IPS DF 4.7 (cell line): ENCODE results near the gene SMYD3.

ENCODE experiments used
- DNase-seq: peaks from one replicate; pipeline ENCODE4 v3.0.0-alpha.2; 2013; ENCODE audit warnings: low spot score; ENCODE audit errors: extremely low read depth

Gene SMYD3

DNA sequence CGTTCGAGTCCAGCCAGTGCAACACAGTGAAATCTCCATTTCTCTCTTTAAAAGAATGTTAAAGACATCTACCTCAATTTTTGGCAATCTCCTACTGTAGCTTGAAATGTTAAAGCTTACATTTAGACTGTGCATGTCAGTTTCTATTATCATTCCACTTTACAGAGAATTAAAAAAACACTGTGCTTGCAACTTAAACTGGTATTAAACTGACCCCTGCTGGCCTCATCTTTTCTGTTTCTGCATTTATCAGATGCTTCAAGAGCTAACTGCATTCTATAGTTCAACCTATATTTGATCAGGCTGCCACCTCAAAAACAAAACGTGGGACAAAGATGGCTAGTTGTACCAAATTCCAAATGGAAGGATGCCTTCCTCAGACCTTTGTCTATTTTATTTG is 226.5 kb downstream of the SMYD3 start:
- DNase-seq = no peak

GRCh38 chr1:246279402-246279801 is 227.7 kb downstream of the SMYD3 start:
- no peak for DNase-seq

GRCh38 chr1:246278371-246278770 is 228.7 kb downstream of the SMYD3 start:
- DNase-seq = no peak

- no peak for DNase-seq
These were observed 232.0 kb downstream of the SMYD3 start for GRCh38 chr1:246275036-246275435.

GRCh38 chr1:246274186-246274585 is 232.9 kb downstream of the SMYD3 start:
- no peak for DNase-seq

- no peak for DNase-seq
These were observed 235.6 kb downstream of the SMYD3 start for GRCh38 chr1:246271516-246271915.

GRCh38 chr1:246270236-246270635 is 236.8 kb downstream of the SMYD3 start:
- DNase-seq = no peak

DNA sequence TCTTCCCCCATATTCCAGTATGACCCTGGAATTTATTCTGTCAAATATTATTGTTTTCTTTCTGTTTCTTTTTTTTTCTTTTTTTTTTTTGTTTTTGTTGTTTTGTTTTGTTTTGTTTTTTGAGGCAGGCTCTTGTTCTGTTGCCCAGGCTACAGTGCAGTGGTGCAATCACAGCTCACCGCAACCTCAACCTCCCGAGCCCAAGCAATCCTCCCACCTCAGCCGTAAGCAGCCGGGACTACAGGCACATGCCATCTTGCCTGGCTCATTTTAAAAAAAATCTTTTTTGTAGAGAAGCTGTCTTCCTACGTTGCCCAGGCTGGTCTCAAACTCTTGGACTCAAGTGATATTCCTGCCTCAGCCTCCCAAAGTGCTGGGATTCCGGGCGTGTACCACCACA is 237.6 kb downstream of the SMYD3 start:
- DNase-seq = no peak

DNA sequence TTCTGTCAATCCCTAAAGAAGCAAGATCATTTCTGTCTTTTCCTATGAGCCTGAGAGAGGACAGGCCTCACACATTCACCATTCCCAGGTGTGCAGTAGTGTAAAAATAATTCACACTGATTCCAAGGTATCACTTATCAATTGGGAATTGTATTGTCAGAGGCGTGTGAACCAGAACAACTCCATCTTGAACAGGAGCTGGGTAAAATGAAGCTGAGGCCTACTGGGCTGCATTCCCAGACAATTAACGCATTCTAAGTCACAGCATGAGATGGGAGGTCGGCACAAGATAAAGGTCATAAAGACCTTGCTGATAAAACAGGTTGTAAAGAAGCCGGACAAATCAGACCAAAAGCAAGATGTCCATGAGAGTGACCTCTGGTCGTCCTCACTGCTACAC is 239.2 kb downstream of the SMYD3 start:
- no peak for DNase-seq

DNA sequence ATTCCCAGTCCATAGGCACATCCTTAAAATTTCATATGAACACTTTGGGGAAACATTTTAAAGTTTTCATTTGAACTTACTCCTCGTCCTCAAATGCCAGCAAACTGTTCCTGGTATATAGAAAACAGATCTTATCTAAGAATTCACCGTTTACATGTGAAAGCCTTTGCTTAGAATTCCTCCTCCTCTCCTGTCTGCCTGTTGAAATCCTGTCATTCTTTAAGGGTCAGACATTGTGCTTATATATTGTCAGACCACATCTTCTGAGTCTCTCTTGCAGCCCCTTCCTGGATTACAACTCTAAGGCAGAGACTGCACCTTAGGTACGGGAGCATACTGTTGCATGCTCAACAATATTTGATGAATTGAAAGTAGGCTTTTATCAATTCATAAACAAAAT is 239.7 kb downstream of the SMYD3 start:
- no peak for DNase-seq

- DNase-seq = no peak
These were observed 241.6 kb downstream of the SMYD3 start for GRCh38 chr1:246265481-246265880.

DNA sequence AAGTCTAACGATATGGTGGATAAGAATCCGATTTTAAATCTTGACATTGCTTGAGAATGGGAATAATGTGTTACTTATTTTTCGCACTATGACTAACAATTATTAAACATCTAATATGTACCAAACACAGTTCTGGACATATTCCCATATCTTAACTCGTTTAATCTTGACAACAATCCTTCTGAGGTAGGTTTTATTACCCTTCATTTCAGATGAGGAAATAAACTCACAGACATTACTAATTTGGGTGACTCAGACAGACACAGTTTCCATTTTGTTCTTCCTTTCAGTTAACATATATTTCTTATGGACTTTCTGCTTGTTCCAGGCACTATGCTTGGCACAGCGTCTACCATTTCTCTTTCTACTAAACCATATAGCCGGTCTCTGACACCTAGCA is 244.8 kb downstream of the SMYD3 start:
- DNase-seq = no peak

DNA sequence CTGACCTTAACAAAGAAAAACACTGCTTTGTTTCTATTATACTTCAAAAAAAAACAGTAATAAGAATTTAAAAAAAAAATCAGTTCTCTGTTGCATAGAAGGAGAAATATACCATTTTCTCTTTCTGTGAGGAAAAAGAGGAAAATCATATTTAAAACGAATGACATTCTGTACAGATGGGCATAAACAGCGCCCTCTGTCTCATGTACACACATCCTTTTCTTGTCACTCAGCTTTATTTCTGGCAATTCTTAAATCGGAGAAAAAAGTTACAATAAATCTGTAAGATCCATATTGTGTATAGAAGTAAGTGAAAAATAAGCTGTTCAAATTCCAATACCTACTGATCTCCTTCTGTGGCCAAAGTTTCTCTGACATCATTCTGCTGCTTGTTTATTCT is 245.4 kb downstream of the SMYD3 start:
- no peak for DNase-seq

- no peak for DNase-seq
These were observed 248.8 kb downstream of the SMYD3 start for GRCh38 chr1:246258250-246258649.

- DNase-seq = no peak
These were observed 251.3 kb downstream of the SMYD3 start for GRCh38 chr1:246255773-246256172.

- no peak for DNase-seq
These were observed 252.2 kb downstream of the SMYD3 start for GRCh38 chr1:246254854-246255253.

DNA sequence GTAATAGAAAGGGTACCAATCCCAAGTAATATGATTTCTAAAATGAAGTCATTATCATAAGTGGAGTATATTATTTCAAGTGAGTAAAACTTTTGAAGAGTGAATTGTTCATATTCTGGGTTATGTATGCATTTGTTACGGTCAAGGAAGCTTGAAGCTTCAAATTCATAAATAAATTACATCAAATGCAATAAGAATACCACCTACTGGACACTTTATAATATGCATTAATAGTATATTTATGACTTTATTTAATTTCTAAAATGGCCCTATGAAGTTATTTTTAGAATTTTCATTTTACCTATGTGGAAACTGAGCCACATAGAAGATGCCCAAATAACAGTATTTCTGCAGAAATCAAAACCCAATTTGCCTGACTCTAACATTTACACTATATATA is 260.6 kb downstream of the SMYD3 start:
- DNase-seq = no peak

- DNase-seq = no peak
These were observed 261.5 kb downstream of the SMYD3 start for GRCh38 chr1:246245541-246245940.

- no peak for DNase-seq
These were observed 275.0 kb downstream of the SMYD3 start for GRCh38 chr1:246232126-246232525.

DNA sequence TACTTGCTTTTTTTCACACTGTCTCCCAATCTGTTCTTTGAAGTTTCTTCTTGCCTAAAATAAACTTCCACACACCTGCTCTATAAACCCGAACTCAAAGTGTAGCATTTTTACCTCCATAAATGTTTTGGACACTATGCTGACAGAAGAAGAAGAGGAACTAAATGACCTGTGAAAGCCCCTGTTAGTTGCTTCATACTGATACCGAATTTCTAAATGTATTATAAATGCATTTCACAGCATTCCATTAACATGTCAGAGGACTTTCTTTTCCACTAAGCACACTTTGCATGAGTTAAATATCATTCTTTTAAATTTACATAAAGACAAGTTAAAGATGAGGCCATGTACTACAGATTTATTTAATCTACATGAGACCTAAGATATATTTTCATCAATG is 281.0 kb downstream of the SMYD3 start:
- no peak for DNase-seq

DNA sequence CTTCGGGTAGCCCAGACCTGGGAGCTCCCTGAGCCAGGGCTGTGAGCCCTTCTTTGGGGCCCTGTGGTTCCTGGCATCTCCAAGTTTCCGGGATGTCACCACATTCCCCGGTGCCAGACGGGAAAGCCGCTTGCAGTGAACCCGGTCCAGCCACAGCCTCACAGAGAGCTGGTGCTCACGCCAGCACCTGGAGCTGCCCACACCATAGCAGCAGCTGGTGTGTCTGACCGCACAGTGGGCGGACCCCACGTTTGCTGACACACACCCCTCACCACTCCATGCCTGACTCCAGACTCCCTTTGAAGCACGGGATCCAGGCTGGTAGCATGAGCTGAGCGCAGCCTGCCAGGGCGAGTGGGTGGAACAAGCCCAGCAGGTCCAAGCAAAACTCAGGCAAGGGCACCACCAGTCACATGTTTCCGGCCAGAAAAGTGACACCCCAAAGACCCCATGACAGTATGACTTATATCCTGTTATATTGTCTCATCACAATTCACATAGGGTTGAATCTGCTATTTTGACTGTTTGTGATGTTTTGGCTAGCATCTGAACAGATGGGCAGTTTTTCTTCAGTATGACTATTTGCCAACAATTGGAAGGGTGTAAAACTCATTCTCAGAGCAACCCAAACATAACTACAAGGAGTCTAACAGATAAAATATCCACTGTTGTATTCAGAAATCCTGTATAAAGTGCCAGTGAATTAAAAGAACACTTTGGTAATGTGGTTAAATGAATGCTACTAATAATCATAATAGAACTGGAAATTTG is 285.4 kb downstream of the SMYD3 start:
- DNase-seq = no peak

- no peak for DNase-seq
These were observed 286.5 kb downstream of the SMYD3 start for GRCh38 chr1:246220495-246221065.

DNA sequence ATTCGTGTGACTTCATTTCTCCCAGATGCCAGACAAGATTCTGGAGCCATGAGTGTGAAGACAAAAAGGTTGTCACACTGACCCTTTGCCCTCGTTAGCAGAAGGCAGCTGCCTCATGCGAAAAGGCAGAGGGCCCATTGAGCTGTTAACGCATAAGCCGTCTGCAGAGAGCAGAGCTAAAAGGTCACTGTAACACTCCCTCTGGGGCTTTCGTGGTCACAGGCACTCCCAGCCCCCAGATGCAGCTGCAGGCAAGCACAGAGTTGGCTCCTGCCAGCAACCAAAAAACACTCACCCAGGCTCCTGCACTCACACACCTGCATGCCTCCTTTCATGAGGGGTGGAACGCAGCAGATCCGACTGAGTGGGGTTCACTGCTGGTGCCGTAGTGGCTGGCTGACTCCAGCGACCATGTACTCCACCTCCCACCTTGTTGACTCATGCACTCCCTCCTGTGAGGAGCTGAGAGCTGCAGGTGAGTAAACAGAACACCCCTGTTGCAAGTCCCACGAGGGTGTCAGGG is 287.5 kb downstream of the SMYD3 start:
- no peak for DNase-seq
